H1 (cell line): ENCODE data around the gene IFIT1. TPM values are rescaled to one million over a fixed set of nuclear protein-coding genes. Genes with fewer than 3 reads are reported as not detected.
A peak's percentile ranks its signal among the peaks of the same experiment; 100 is the strongest.

ENCODE experiments used
- CTCF ChIA-PET: fragments of 300-600 bp; sonication (Branson Sonifier 250); formaldehyde crosslinking; loops from one replicate; lab custom pipeline; 2021; ENCODE audit not compliant: partially characterized antibody; lab: Charles Lee
- POLR2A ChIA-PET: fragments of 300-600 bp; sonication (Branson Sonifier 250); formaldehyde crosslinking; loops from one replicate; lab custom pipeline; 2021; ENCODE audit warnings: inconsistent platforms; ENCODE audit not compliant: partially characterized antibody; lab: Charles Lee
- DNase-seq, 2 experiments: peaks; one replicate each; pipeline versions ENCODE4 v3.0.0 to v3.0.0-alpha.2; 2010 to 2022; ENCODE audit warnings: low spot score in 2 of 2, low read depth in 1 of 2, mixed read lengths in 1 of 2
- FAIRE-seq: peaks from 2 replicates; lab custom pipeline; 2011; peaks lifted over from hg19 to GRCh38; lab: Jason Lieb, UNC
- H2AFZ ChIP-seq: 2 replicates; pipeline ENCODE4 v1.8.1; 2012; ENCODE audit warnings: low read length, inconsistent platforms
- H2AK5ac ChIP-seq: 2 replicates; pipeline ENCODE4 v1.6.1; 2013; ENCODE audit warnings: low read depth, low read length
- H2BK120ac ChIP-seq: replicated peaks from 2 replicates; pipeline ENCODE3; 2013; ENCODE audit warnings: low read depth, low read length, inconsistent platforms
- H2BK12ac ChIP-seq: 2 replicates; pipeline ENCODE4 v1.6.1; 2013; ENCODE audit warnings: low read depth, low read length
- H2BK15ac ChIP-seq: 2 replicates; pipeline ENCODE4 v1.6.1; 2013; ENCODE audit warnings: low read length
- H2BK20ac ChIP-seq: 2 replicates; pipeline ENCODE4 v1.6.1; 2013; ENCODE audit warnings: low read length
- H2BK5ac ChIP-seq: 2 replicates; pipeline ENCODE4 v1.6.1; 2013; ENCODE audit warnings: low read depth, low read length
- H3K14ac ChIP-seq: 2 replicates; pipeline ENCODE4 v1.6.1; 2013; ENCODE audit warnings: inconsistent platforms; ENCODE audit not compliant: insufficient read length
- H3K18ac ChIP-seq: 2 replicates; pipeline ENCODE4 v1.6.1; 2013; ENCODE audit warnings: low read length; ENCODE audit errors: extremely low read depth
- H3K23ac ChIP-seq: 2 replicates; pipeline ENCODE4 v1.6.1; 2013; ENCODE audit warnings: inconsistent platforms; ENCODE audit not compliant: insufficient read length
- H3K23me2 ChIP-seq: 2 replicates; pipeline ENCODE4 v1.6.1; 2013; ENCODE audit warnings: low read depth, low read length
- H3K27ac ChIP-seq: 2 replicates; pipeline ENCODE4 v1.6.1; 2011; ENCODE audit warnings: low read depth, low read length, inconsistent platforms
- H3K27me3 ChIP-seq, 4 experiments: replicated peaks in 1 of 4; 1 replicate in 1 of 4; 2 replicates in 3 of 4; pipeline versions ENCODE4 v1.6.1 to v1.8.1; 2011 to 2013; ENCODE audit warnings: low read length in 3 of 4, mild to moderate bottlenecking in 3 of 4, inconsistent platforms in 2 of 4, mixed read lengths in 2 of 4, moderate library complexity in 1 of 4; ENCODE audit not compliant: control insufficient read depth in 3 of 4, insufficient read depth in 3 of 4; ENCODE audit errors: extremely low read depth in 1 of 4
- H3K36me3 ChIP-seq, 4 experiments: 2 replicates each; pipeline versions ENCODE4 v1.6.1 to v1.8.1; 2011 to 2013; ENCODE audit warnings: mild to moderate bottlenecking in 4 of 4, low read length in 3 of 4, moderate library complexity in 2 of 4, control low read depth in 1 of 4, inconsistent platforms in 1 of 4; ENCODE audit not compliant: insufficient read depth in 4 of 4, control insufficient read depth in 2 of 4
- H3K4ac ChIP-seq: replicated peaks from 2 replicates; pipeline ENCODE3; 2013; ENCODE audit warnings: low read length, low read depth, mixed read lengths, inconsistent platforms; ENCODE audit not compliant: insufficient read length
- H3K4me1 ChIP-seq, 4 experiments: replicated peaks in 1 of 4; 1 replicate in 1 of 4; 2 replicates in 3 of 4; pipeline versions ENCODE4 v1.6.1 to v1.8.1; 2011 to 2013; ENCODE audit warnings: low read length in 3 of 4, inconsistent platforms in 2 of 4, mixed read lengths in 1 of 4; ENCODE audit not compliant: insufficient read depth in 4 of 4, control insufficient read depth in 3 of 4
- H3K4me2 ChIP-seq, 2 experiments: 2 replicates each; pipeline versions ENCODE4 v1.6.1 to v1.8.1; 2011 to 2013; ENCODE audit warnings: low read depth in 2 of 2, low read length in 2 of 2, control low read depth in 1 of 2, inconsistent platforms in 1 of 2, mild to moderate bottlenecking in 1 of 2; ENCODE audit not compliant: insufficient read depth in 1 of 2
- H3K4me3 ChIP-seq, 4 experiments: fragments of 200-600, 300-600 bp in 1 of 4; sonication (generic), shearing (Covaris generic), sonication (Bioruptor Twin) in 1 of 4; 2 replicates each; pipeline versions ENCODE4 v1.5.1 to v1.8.1; 2011 to 2016; ENCODE audit warnings: low read length in 4 of 4, low read depth in 3 of 4, control low read depth in 2 of 4, inconsistent platforms in 2 of 4, mild to moderate bottlenecking in 2 of 4, mixed read lengths in 1 of 4, moderate library complexity in 1 of 4; ENCODE audit not compliant: insufficient read depth in 2 of 4; ENCODE audit errors: extremely low read depth in 1 of 4
- H3K56ac ChIP-seq: replicated peaks from 2 replicates; pipeline ENCODE3; 2013; ENCODE audit warnings: low read depth, mild to moderate bottlenecking, mixed read lengths, low read length, inconsistent platforms; ENCODE audit not compliant: insufficient read length
- H3K79me1 ChIP-seq: 2 replicates; pipeline ENCODE4 v1.6.1; 2013; ENCODE audit warnings: low read depth, low read length, control low read depth
- H3K79me2 ChIP-seq, 2 experiments: 2 replicates each; pipeline versions ENCODE4 v1.6.1 to v1.8.1; 2012 to 2013; ENCODE audit warnings: low read length in 2 of 2, mild to moderate bottlenecking in 2 of 2, inconsistent platforms in 1 of 2; ENCODE audit not compliant: insufficient read depth in 2 of 2, control insufficient read depth in 1 of 2
- H3K9ac ChIP-seq, 4 experiments: replicated peaks in 1 of 4; 1 replicate in 1 of 4; 2 replicates in 3 of 4; pipeline versions ENCODE4 v1.6.1 to v1.8.1; 2011 to 2013; ENCODE audit warnings: low read depth in 3 of 4, low read length in 3 of 4, control low read depth in 2 of 4, mild to moderate bottlenecking in 2 of 4, moderate library complexity in 2 of 4, inconsistent platforms in 1 of 4; ENCODE audit errors: extremely low read depth in 1 of 4
- H3K9me3 ChIP-seq, 2 experiments: 2 replicates each; pipeline versions ENCODE4 v1.6.1 to v1.8.1; 2012 to 2013; ENCODE audit warnings: mild to moderate bottlenecking in 2 of 2, moderate library complexity in 2 of 2, control low read depth in 1 of 2, inconsistent platforms in 1 of 2, low read depth in 1 of 2, low read length in 1 of 2, mixed read lengths in 1 of 2; ENCODE audit not compliant: insufficient read depth in 2 of 2
- H4K20me1 ChIP-seq, 2 experiments: replicated peaks in 1 of 2; 2 replicates each; pipeline versions ENCODE3 to v1.8.1; 2011 to 2013; ENCODE audit warnings: inconsistent platforms in 2 of 2, low read length in 2 of 2, mild to moderate bottlenecking in 1 of 2; ENCODE audit not compliant: insufficient read depth in 2 of 2, control insufficient read depth in 1 of 2
- H4K5ac ChIP-seq: 2 replicates; pipeline ENCODE4 v1.6.1; 2013; ENCODE audit warnings: low read length, low read depth, mixed read lengths, inconsistent platforms; ENCODE audit not compliant: insufficient read length
- H4K8ac ChIP-seq: 2 replicates; pipeline ENCODE4 v1.8.0; 2013; ENCODE audit warnings: mild to moderate bottlenecking, moderate library complexity, low read length, inconsistent platforms; ENCODE audit not compliant: insufficient read depth; ENCODE audit errors: extremely low read depth
- H4K91ac ChIP-seq: replicated peaks from 2 replicates; pipeline ENCODE3; 2013; ENCODE audit warnings: low read length, mixed read lengths, inconsistent platforms; ENCODE audit not compliant: insufficient read length
- CHD2 ChIP-seq: IDR thresholded peaks from 2 replicates; pipeline ENCODE4 v1.6.1; 2012; ENCODE audit warnings: low read length, improper control_type of control experiment
- CTCF ChIP-seq, 3 experiments: IDR thresholded peaks; 1 replicate in 2 of 3; 2 replicates in 1 of 3; pipeline versions ENCODE4 v1.5.1 to v1.6.1; 2011; ENCODE audit warnings: low read length in 3 of 3, mild to moderate bottlenecking in 3 of 3, inconsistent platforms in 2 of 3, low read depth in 1 of 3, moderate library complexity in 1 of 3; ENCODE audit not compliant: insufficient read depth in 1 of 3; ENCODE audit errors: control extremely low read depth in 1 of 3
- FOSL1 ChIP-seq: IDR thresholded peaks from 2 replicates; pipeline ENCODE4 v1.6.1; 2011; ENCODE audit warnings: mild to moderate bottlenecking, low read depth, low read length, moderate library complexity; ENCODE audit not compliant: insufficient read depth
- RAD21 ChIP-seq, 2 experiments: IDR thresholded peaks in 1 of 2; conservative IDR thresholded peaks in 1 of 2; 2 replicates each; pipeline ENCODE4 v1.6.1; 2011; ENCODE audit warnings: low read depth in 2 of 2, low read length in 2 of 2, improper control_type of control experiment in 1 of 2, inconsistent platforms in 1 of 2, mild to moderate bottlenecking in 1 of 2, moderate library complexity in 1 of 2
- SAP30 ChIP-seq: fragments of 300-600 bp; sonication (generic); IDR thresholded peaks from 2 replicates; pipeline ENCODE4 v1.7.1; 2012; ENCODE audit warnings: low read length, moderate library complexity, mild to moderate bottlenecking, inconsistent platforms; ENCODE audit not compliant: insufficient read depth, insufficient replicate concordance
- WGBS, 2 experiments: shearing (Covaris generic) in 1 of 2; methylation state at CpG; one replicate each; pipeline versions ENCODE4 v1.1.6 to v1.1.7; 2013 to 2015; ENCODE audit warnings: low lambda C conversion rate in 2 of 2, mixed read lengths in 2 of 2, inconsistent platforms in 1 of 2, low coverage in 1 of 2, missing lambda C conversion rate in 1 of 2; ENCODE audit not compliant: insufficient replicate concordance in 2 of 2, insufficient coverage in 1 of 2, insufficient read length in 1 of 2; ENCODE audit errors: extremely low coverage in 1 of 2, missing lambda C conversion rate in 1 of 2; 5-methylcytosine and 5-hydroxymethylcytosine counted together
- polyA plus RNA-seq, 7 experiments: library from polyadenylated mRNA; depleted of rRNA in 3 of 7; stranded (reverse) in 5 of 7; unstranded in 2 of 7; fragments of >200 nt in 5 of 7; fragments of 200-250 nt in 2 of 7; gene quantifications; 1 replicate in 5 of 7; 2 replicates in 1 of 7; 4 replicates in 1 of 7; pipeline versions ENCODE4 v1.2.1 to v1.2.3, GENCODE V29; 2011 to 2013; ENCODE audit warnings: missing spikeins in 2 of 7, mixed read lengths in 2 of 7
- total RNA-seq: library from RNA; stranded (reverse); fragmentation: NEBNext Ultra II Directional; extraction: Animal tissue kit (Norgen Biotek cat#: 25700); gene quantifications from 2 replicates; pipeline ENCODE4 v1.2.1, GENCODE V29; 2021

The IFIT1 gene
- total and polyA plus RNA-seq, 2 of the 8 experiments (the other 6 are each of a cell fraction or from before 2014, with no cell fraction given) = 0.94 to 1.5 TPM

GRCh38 chr10:89426230-89426868, 33.9 kb downstream of the IFIT1 start:
- H3K9me3 ChIP-seq = no peaks in the 10 kb centered on the region
- H3K79me2 ChIP-seq = no peaks in the 10 kb centered on the region
- no peak overlapping the region for H2AK5ac ChIP-seq
- H2BK12ac ChIP-seq = no peak overlapping the region
- H3K27me3 ChIP-seq = no peaks in the 10 kb centered on the region
- 67% methylated on average over 5 of the region's 5 CpGs; no CpG with 5 or more reads in 1 of the 2 experiments for WGBS, 2 experiments
- H3K4me2 ChIP-seq = no peak overlapping the region
- FAIRE-seq (peak; percentile 96), DNase-seq (no peak)
- no peak overlapping the region for H3K14ac ChIP-seq
- H3K56ac ChIP-seq = no peak overlapping the region
- H4K91ac ChIP-seq = no peak overlapping the region
- CTCF ChIA-PET = interaction anchor here (0.6 to 2.7 kb wide), 23 partner anchors 9 to 344 kb away, joined by 3 to 13 read pairs (median 4); no protein-coding TSS in a partner anchor
- H2BK120ac ChIP-seq = no peak overlapping the region
- H3K18ac ChIP-seq = no peak overlapping the region
- POLR2A ChIA-PET = no interaction called here
- no peak overlapping the region for H3K23ac ChIP-seq
- H4K8ac ChIP-seq = no peak overlapping the region
- no peak overlapping the region for H2BK5ac ChIP-seq
- H3K4ac ChIP-seq = no peak overlapping the region
- no peak overlapping the region for H3K27ac ChIP-seq
- H3K4me1 ChIP-seq = peaks cover 0 to 13% (median 5%) of the 10 kb centered on the region in 4 experiments; a peak in 2 of 7 replicates
- no peak overlapping the region for H3K9ac ChIP-seq
- no peak overlapping the region for H2AFZ ChIP-seq
- H4K20me1 ChIP-seq = no peaks in the 10 kb centered on the region
- no peaks in the 10 kb centered on the region for H3K79me1 ChIP-seq
- TF ChIP-seq FOSL1 (no peak), CHD2 (no peak), RAD21 (IDR thresholded peaks at IDR 0.05 in 1 of 2, conservative IDR thresholded peaks at IDR 0.05 in 1 of 2; ENCODE audit: low read depth in 2 of 2, low read length in 2 of 2) (peak; percentile 91 to 92), SAP30 (no peak), CTCF (IDR thresholded peaks at IDR 0.05; ENCODE audit: control extremely low read depth in 1 of 3, insufficient read depth in 1 of 3, low read depth in 1 of 3, low read length in 3 of 3) (peak in 2 of 3 experiments; percentile 68 to 78; a peak in 2 of 4 replicates)
- no peaks in the 10 kb centered on the region for H3K23me2 ChIP-seq
- H3K36me3 ChIP-seq = no peaks in the 10 kb centered on the region
- H3K4me3 ChIP-seq = no peak overlapping the region
- no peak overlapping the region for H2BK20ac ChIP-seq
- no peak overlapping the region for H4K5ac ChIP-seq
- no peak overlapping the region for H2BK15ac ChIP-seq
